Ureter (tissue), 1 donor: ENCODE data around the gene DHRS3. TPM values are rescaled to one million over a fixed set of nuclear protein-coding genes. Genes with fewer than 3 reads are reported as not detected.

Experiments
- DNase-seq: peaks from one replicate; pipeline ENCODE4 v3.0.0-alpha.2; 2020; ENCODE audit warnings: low spot score
- total RNA-seq: library from RNA; stranded (reverse); gene quantifications from one replicate; pipeline ENCODE4 v1.2.4, GENCODE V29; 2023
- donor health status: DM: yes; HTN: yes; CAD: no.

DHRS3 gene
- total RNA-seq, 1 donor from 2014 or later, result 237 TPM

GRCh38 chr1:12617511-12617900 lies 504 bp downstream of the DHRS3 start:
- no peak for DNase-seq

DNA sequence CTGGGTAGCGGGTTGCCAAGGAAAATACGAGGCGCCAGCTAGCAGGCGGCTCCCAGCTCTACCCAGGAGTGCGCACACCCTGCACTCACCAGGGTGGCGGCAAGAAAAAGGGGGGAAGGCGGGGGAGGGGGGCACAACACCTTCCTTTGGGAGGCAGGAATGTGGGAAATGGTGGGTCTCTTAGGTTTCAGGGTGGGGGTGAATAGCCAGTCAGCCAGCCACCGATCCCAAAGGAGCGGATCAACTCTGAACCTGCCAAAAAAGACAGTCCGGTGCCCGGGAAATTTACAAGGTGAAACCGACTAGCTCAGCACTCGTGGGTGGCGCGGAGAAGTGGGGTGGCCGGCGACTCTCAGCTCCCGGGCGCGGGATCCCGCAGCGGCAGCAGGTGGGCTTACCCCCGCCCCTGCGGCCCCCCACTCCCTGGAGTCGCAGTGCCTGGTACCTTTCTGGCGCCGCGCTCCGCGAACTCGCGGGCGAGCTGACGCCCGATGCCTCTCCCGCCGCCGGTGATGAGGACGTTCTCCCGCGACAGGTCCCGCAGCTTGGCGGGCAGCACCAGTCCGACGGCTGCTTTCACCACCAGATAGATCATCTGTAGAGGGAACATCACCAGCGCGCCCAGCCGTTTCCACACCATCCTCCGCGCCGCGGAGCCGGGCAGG lies 1.2 kb downstream of the DHRS3 start:
- peak; percentile 65 for DNase-seq

- DNase-seq, result peak; percentile 79
Observed at GRCh38 chr1:12615865-12616708, 1.9 kb downstream of the DHRS3 start.

- DNase-seq, result no peak
Observed at GRCh38 chr1:12615159-12615864, 2.7 kb downstream of the DHRS3 start.

DNA sequence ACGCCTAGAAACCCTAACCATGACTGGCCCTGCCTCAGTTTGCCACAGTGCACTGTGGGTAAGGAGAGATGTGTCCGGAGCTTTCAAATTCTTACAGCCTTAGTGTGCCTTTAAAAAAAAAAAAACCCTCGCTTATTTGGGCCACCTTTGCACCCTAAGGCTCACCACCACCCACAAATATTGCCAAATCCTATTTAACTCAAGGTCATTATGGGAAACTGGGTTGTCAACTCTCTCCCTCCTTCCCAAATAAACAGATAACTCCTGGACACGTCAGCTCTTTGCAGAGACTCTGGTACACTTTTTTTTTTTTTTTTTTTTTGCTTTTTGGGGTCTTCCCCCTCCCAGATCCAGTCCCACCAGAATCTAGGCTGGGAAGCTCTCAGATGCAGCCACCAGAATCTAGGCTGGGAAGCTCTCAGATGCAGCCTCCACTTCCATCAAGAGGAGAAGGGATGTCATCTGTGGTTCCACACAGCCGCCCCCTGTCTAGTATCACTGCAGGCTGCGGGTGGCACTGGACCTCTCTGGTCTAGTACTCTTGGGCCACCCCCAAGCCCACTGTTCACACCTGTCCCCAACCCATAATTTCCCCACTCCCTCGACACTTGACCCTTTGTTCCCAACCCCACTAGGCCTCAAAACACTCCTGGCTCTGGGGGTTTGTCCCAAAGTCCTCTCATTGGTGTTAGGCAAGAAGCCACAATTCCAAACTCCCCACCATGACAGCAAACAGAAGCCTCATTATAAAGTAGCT lies 3.4 kb downstream of the DHRS3 start:
- no peak for DNase-seq

DNA sequence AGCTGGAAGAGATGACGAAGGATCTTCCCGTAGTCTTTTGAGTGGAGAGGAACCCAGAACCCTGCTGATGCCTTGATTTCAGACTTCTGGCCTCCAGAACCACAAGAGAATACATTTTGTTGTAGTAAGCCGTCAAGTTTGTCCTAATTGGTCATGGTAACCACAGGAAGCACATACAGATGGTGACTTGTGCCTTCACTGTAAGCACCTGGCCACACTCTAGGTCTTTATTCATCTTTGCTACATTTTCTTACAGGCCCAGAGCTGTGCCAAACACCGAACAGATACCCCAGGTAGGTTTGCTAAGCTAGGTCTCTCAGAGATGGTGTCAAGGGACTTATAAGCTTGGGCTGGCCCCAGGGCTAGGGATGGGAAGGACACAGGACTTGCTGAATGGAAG lies 4.8 kb downstream of the DHRS3 start:
- DNase-seq, result no peak

- no peak for DNase-seq
Observed at GRCh38 chr1:12610941-12611340, 7.1 kb downstream of the DHRS3 start.

GRCh38 chr1:12610305-12610935 lies 7.6 kb downstream of the DHRS3 start:
- DNase-seq, result no peak

DNA sequence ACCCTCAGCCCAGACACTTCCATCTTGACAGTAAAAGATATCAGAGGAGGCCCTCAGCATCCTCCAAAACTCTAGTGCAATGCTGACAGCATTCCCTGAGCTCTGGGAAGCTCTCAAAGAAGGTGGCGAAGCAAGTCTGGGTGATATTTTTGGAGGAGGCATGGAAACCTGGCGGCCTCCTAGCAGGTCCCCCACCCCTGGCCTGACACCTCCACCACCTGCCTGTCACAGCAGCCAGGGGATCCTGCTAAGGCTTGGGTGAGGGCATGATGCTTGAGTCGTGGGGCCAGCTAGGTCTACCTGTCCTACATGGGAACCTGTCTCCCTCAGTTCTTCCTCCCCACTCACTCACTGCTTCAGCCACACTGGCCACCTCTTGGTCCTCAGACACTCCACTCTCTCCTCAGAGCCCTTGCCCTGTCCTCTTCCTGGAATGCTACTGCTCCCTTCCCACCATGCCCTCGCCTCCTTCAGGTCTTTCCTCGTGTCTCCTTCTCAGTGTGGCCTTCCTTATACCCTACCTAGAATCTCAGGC lies 8.5 kb downstream of the DHRS3 start:
- no peak for DNase-seq

GRCh38 chr1:12608311-12608957 lies 9.6 kb downstream of the DHRS3 start:
- no peak for DNase-seq

DNA sequence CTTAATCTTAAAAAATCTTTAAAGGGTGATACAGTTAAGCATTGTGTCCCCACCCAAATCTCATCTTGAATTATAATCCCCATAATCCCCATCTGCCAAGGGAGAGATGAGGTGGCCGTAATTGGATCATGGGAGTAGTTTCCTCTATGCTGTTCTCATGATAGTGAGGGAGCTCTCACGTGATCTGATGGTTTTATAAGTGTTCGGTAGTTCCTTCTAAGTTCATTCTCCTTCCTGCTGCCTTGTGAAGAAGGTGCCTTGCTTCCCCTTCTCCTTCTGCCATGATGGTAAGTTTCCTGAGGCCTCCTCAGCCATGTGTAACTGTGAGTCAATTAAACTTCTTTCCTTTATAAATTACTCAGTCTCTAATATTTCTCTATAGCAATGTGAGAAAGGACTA lies 10.7 kb downstream of the DHRS3 start:
- DNase-seq, result no peak

- no peak for DNase-seq
Observed at GRCh38 chr1:12604986-12605385, 13.0 kb downstream of the DHRS3 start.

DNA sequence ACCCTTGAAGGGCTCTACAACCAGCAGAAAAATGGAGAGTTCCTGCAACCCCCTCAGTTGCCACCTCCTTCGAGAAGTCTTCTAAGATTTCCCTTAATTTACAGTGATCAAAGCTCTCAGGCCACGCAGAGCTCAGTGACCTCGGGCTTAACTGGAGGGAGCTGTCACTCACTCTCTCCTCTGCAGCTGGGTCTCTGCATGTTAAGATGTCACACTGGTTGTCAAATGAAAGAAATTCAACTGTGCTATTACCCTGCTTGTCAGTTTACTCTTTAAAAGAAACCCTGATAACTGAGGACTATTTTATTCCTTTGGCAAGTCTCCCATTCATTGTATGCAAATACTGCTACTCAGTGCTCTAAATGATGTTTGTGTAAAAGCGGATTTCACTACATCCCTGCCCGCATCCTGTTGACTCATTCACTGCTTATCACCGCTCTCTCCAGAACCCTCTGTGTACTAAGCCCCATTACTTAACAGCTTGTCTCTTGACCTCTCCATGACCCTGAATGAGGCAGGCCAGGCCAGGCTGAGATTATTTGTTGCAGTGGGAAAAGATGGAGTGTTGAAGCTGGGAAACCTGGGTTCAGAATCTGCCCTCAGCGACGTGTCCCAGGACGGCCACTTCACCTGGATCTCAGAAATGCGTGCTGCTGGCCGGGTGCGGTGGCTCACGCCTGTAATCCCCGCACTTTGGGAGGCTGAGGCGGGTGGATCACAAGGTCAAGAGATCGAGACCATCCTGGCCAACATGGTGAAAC lies 13.7 kb downstream of the DHRS3 start:
- no peak for DNase-seq

DNA sequence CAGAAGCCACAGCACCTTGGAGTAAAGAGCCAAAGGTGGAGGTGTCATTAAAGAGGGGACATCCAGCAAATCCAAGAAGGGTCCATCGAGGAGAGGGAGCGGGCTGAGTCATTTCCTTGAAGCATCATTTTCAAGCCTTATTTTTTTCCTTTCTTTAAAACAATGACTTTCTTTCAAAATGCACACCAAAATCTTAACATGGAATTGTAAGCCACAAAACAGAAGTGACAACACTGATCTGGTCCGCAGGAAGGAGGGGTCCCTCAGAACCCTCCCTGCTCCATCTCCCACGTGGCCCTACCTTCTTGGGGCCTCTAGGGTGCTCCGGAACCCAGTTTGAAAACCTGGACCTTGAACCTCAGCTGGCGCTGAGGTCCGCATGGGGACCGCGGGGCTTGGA lies 14.8 kb downstream of the DHRS3 start:
- no peak for DNase-seq

DNA sequence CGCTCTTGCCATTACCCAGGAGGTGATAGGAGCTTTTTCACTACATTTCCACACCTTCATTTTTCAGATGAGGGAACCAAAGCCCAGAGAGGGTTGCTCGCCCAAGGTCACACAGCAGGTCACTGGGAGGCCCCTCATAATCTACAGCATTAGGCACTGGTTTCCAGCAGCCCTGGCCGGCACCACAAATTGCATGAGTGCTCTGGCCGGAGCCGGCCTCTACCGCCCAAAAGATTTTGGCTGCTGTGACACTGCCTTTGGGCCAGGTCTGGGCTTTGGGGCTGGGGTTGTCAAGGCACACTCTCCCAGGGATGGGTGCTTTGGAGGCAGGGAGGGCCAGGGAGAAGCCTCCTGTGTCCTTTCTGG lies 15.4 kb downstream of the DHRS3 start:
- DNase-seq, result no peak

DNA sequence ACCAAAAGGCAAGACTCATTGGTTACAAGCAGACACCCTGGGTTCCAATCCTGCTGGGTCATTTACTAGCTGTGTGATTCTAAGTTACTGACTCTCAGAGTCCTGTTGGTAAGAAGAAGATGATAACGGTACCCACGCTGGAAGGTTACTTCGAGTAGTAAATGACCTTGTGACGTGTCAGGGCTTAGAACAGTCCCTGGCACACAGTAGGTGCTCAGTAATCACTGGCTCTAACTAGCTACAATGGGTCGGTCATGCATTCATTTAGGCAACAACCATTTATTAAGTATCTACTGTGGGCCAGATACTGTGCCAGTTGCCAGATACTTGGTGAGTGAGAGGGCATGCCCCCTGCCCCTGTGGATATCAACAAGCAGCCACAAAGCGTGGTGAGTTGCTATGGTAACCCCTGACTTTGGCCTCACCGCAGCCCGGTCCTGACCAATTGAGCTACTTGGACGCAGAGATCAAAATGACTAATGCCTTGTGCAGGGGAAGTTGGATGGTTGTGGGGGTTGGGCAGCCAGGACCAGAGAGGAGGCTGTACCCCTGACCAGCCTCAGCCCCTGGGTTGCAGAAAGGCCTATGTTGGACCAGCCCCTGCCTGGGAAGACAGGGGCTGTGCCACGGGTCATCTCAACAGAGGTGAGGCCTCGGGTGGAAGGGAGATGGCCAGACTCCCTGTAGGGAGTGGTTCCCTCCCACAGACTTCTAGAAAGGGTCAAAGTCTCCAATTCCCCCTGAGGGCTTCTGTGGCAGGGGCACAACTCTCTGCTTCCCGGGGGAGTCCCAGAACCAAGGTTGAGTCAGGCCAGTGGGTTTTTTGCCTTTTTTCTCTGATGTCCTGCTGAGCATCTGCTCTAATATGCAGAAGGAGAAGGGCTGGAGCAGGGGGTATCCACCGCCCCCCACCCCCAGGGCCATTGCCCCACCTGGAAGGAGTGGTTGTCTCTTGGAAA lies 16.0 kb downstream of the DHRS3 start:
- DNase-seq, result no peak

- DNase-seq, result no peak
Observed at GRCh38 chr1:12600880-12601633, 17.0 kb downstream of the DHRS3 start.

- no peak for DNase-seq
Observed at GRCh38 chr1:12600335-12600734, 17.7 kb downstream of the DHRS3 start.
